ENCODE data around the gene AP2S1. TPM values are rescaled to one million over a fixed set of nuclear protein-coding genes. Genes with fewer than 3 reads are reported as not detected.
"Not testable (repeated sequence)": the region's sequence is repeated elsewhere in the genome, so short reads cannot be mapped to it uniquely, and the experiment has no call there.

AP2S1 gene
- total RNA-seq, 1 donor from 2014 or later = 77.3 TPM

- intact Hi-C loops (cut with DNase I) = no loop called here
- DNase-seq (ENCODE audit: low spot score) = no peak
Measured at GRCh38 chr19:46815833-46816627, 34.6 kb downstream of the AP2S1 start.

GRCh38 chr19:46813839-46814358, 36.7 kb downstream of the AP2S1 start:
- DNase-seq (ENCODE audit: low spot score) = no peak
- intact Hi-C loops (cut with DNase I) = no loop called here

GRCh38 chr19:46812977-46813838, 37.4 kb downstream of the AP2S1 start:
- intact Hi-C loops (cut with DNase I) = no loop called here
- no peak for DNase-seq (ENCODE audit: low spot score)

GRCh38 chr19:46809534-46810272, 40.9 kb downstream of the AP2S1 start:
- intact Hi-C loops (cut with DNase I) = no loop called here
- no peak for DNase-seq (ENCODE audit: low spot score)

- intact Hi-C loops (cut with DNase I) = no loop called here
- DNase-seq (ENCODE audit: low spot score) = no peak
Measured at GRCh38 chr19:46806656-46807055, 44.0 kb downstream of the AP2S1 start.

GRCh38 chr19:46804432-46804831, 46.2 kb downstream of the AP2S1 start:
- intact Hi-C loops (cut with DNase I); DNase-seq (ENCODE audit: low spot score): not testable (repeated sequence)

GRCh38 chr19:46803555-46803954, 47.1 kb downstream of the AP2S1 start:
- intact Hi-C loops (cut with DNase I) = no loop called here
- no peak for DNase-seq (ENCODE audit: low spot score)

- DNase-seq (ENCODE audit: low spot score) = no peak
- intact Hi-C loops (cut with DNase I) = no loop called here
Measured at GRCh38 chr19:46802152-46802551, 48.5 kb downstream of the AP2S1 start.

GRCh38 chr19:46798713-46799112, 51.9 kb downstream of the AP2S1 start:
- intact Hi-C loops (cut with DNase I) = no loop called here
- DNase-seq (ENCODE audit: low spot score) = no peak

- intact Hi-C loops (cut with DNase I) = no loop called here
- no peak for DNase-seq (ENCODE audit: low spot score)
Measured at GRCh38 chr19:46797881-46798280, 52.8 kb downstream of the AP2S1 start.

GRCh38 chr19:46791944-46792343, 58.7 kb downstream of the AP2S1 start:
- intact Hi-C loops (cut with DNase I) = no loop called here
- DNase-seq (ENCODE audit: low spot score) = no peak

GRCh38 chr19:46789371-46789770, 61.3 kb downstream of the AP2S1 start:
- DNase-seq (ENCODE audit: low spot score) = no peak
- intact Hi-C loops (cut with DNase I) = no loop called here

GRCh38 chr19:46788968-46789338, 61.7 kb downstream of the AP2S1 start:
- intact Hi-C loops (cut with DNase I) = no loop called here
- DNase-seq (ENCODE audit: low spot score) = no peak

- intact Hi-C loops (cut with DNase I) = no loop called here
- DNase-seq (ENCODE audit: low spot score) = peak; percentile 97
Measured at GRCh38 chr19:46788262-46788967, 62.2 kb downstream of the AP2S1 start, which contains the start of gene SLC1A5. Gene SLC1A5 (minus strand): TSS chr19:46788594. CDS start chr19:46787965, 629 bp downstream.

Other genes with a start within 250 kb of the AP2S1 start
- gene CALM3, start 249.5 kb downstream of the AP2S1 start, total RNA-seq = 271 TPM
- 8.6 TPM for gene PTGIR, start 225.8 kb downstream of the AP2S1 start, total RNA-seq
- gene GNG8, start 214.6 kb downstream of the AP2S1 start, total RNA-seq = not detected
- gene DACT3, start 189.7 kb downstream of the AP2S1 start, total RNA-seq = 23.8 TPM
- 13.3 TPM for gene PRKD2, start 133.7 kb downstream of the AP2S1 start, total RNA-seq
- 24.2 TPM for gene FKRP, start 104.8 kb downstream of the AP2S1 start, total RNA-seq
- 54.2 TPM for gene STRN4, start 104.4 kb downstream of the AP2S1 start, total RNA-seq
- gene SLC1A5, start 62.3 kb downstream of the AP2S1 start, total RNA-seq = 6.8 TPM
- 93.0 TPM for gene ARHGAP35, start 10.2 kb upstream of the AP2S1 start, total RNA-seq
- gene NPAS1, start 169.0 kb upstream of the AP2S1 start, total RNA-seq = 0.54 TPM
- 31.1 TPM for gene TMEM160, start 197.8 kb upstream of the AP2S1 start, total RNA-seq